ENCODE measurements around the gene EXOC6B.

EXOC6B gene

GRCh38 chr2:72154386-72154975, 671.4 kb downstream of the EXOC6B start:
- no peak for DNase-seq

GRCh38 chr2:72153924-72154323, 671.9 kb downstream of the EXOC6B start:
- DNase-seq, result no peak

GRCh38 chr2:72153026-72153791, 672.6 kb downstream of the EXOC6B start:
- no peak for DNase-seq

- DNase-seq, result no peak
Observed at GRCh38 chr2:72150861-72151356, 674.9 kb downstream of the EXOC6B start.

- DNase-seq, result no peak
Observed at GRCh38 chr2:72150157-72150860, 675.5 kb downstream of the EXOC6B start.

- DNase-seq, result no peak
Observed at GRCh38 chr2:72149556-72150156, 676.2 kb downstream of the EXOC6B start.

GRCh38 chr2:72148837-72149555, 676.8 kb downstream of the EXOC6B start:
- DNase-seq, result no peak

GRCh38 chr2:72148003-72148836, 677.6 kb downstream of the EXOC6B start:
- no peak for DNase-seq

- no peak for DNase-seq
Observed at GRCh38 chr2:72147303-72147971, 678.4 kb downstream of the EXOC6B start, which contains the start of gene CYP26B1. Gene CYP26B1, minus strand, starts transcription at chr2:72147862. Its CDS starts 28 bp downstream, at chr2:72147834.

GRCh38 chr2:72146347-72147302, 679.2 kb downstream of the EXOC6B start:
- DNase-seq, result no peak

GRCh38 chr2:72145658-72146329, 680.0 kb downstream of the EXOC6B start:
- DNase-seq, result no peak

- no peak for DNase-seq
Observed at GRCh38 chr2:72145289-72145657, 680.6 kb downstream of the EXOC6B start.

GRCh38 chr2:72144632-72145288, 681.1 kb downstream of the EXOC6B start:
- DNase-seq, result no peak

GRCh38 chr2:72144274-72144631, 681.6 kb downstream of the EXOC6B start:
- DNase-seq, result no peak

GRCh38 chr2:72143441-72144273, 682.2 kb downstream of the EXOC6B start:
- DNase-seq, result no peak

GRCh38 chr2:72142570-72143440, 683.0 kb downstream of the EXOC6B start:
- DNase-seq, result no peak

All from activated gamma-delta T cell (primary cell).